ENCODE measurements around the gene RCOR3.

RCOR3 gene

DNA sequence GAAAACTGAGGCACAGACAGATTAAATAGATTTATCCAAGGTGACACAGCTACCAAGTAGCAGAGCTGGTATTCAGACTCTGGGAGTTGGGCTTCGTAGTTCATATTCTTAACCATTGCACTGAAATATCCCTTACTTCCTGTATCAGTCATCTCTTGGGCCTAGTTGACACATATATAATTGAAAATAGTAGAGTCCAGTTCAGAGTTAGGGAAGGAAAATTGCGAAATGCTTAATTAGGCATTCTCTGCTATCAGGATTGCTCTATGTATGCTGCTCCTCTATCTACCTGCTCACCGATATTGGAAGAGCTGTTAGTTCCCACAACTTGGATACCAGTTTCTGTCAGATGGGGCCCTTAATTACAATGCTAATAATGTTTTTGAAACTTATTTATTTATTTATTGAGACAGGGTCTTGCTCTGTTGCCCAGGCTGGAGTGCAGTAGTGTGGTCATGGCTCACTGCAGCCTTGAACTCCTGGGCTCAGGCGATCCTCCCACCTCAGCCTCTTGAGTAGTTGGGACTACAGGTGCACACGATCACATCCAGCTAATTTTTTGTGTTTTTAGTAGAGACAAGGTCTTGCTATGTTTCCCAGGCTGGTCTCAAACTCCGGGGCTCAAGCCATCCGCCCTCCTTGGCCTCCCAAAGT is 8.2 kb downstream of the RCOR3 start:
- no peak for TF ChIP-seq CTCF (IDR thresholded peaks at IDR 0.05; ENCODE audit: low read depth, low read length)
- H3K4me3 ChIP-seq (ENCODE audit: low read depth, low read length), result no peak overlapping the region
- in situ Hi-C loops (cut with HindIII; ENCODE audit: low sequenced_read_pairs), result no loop called here
- no peak for DNase-seq (ENCODE audit: low read depth, low spot score)

GRCh38 chr1:211279340-211279739 is 20.2 kb downstream of the RCOR3 start:
- no peak for TF ChIP-seq CTCF (IDR thresholded peaks at IDR 0.05; ENCODE audit: low read depth, low read length)
- H3K4me3 ChIP-seq (ENCODE audit: low read depth, low read length), result no peak overlapping the region
- no peak for DNase-seq (ENCODE audit: low read depth, low spot score)
- in situ Hi-C loops (cut with HindIII; ENCODE audit: low sequenced_read_pairs), result no loop called here

GRCh38 chr1:211280910-211281309 is 21.7 kb downstream of the RCOR3 start:
- DNase-seq (ENCODE audit: low read depth, low spot score), result no peak
- TF ChIP-seq CTCF (IDR thresholded peaks at IDR 0.05; ENCODE audit: low read depth, low read length), result no peak
- in situ Hi-C loops (cut with HindIII; ENCODE audit: low sequenced_read_pairs), result no loop called here
- H3K4me3 ChIP-seq (ENCODE audit: low read depth, low read length), result no peak overlapping the region

- DNase-seq (ENCODE audit: low read depth, low spot score), result peak; percentile 30
- no peak overlapping the region for H3K4me3 ChIP-seq (ENCODE audit: low read depth, low read length)
- in situ Hi-C loops (cut with HindIII; ENCODE audit: low sequenced_read_pairs), result no loop called here
- TF ChIP-seq CTCF (IDR thresholded peaks at IDR 0.05; ENCODE audit: low read depth, low read length), result no peak
Observed at GRCh38 chr1:211281320-211282022, 22.3 kb downstream of the RCOR3 start.

DNA sequence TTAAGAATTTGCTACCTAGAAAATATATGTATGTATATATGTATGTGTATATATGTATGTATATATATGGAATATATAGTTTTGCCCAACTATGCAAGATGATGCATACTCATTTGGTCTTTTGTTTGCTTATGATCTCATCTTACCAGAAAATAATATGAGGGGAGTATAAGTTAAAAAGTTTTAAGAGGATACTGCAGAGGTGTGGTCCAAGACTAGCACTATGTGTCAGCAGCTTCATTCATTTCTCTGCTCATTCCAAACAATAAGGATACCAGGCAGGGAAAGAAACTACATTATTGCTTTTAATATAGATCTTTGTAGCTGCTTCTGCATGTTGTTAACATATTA is 22.8 kb downstream of the RCOR3 start:
- in situ Hi-C loops (cut with HindIII; ENCODE audit: low sequenced_read_pairs), result no loop called here
- DNase-seq (ENCODE audit: low read depth, low spot score), result no peak

GRCh38 chr1:211285196-211285595 is 26.0 kb downstream of the RCOR3 start:
- DNase-seq (ENCODE audit: low read depth, low spot score), result peak; percentile 84
- in situ Hi-C loops (cut with HindIII; ENCODE audit: low sequenced_read_pairs), result no loop called here
- TF ChIP-seq CTCF (IDR thresholded peaks at IDR 0.05; ENCODE audit: low read depth, low read length), result no peak
- H3K4me3 ChIP-seq (ENCODE audit: low read depth, low read length), result no peak overlapping the region

More for the DNA sequence above, 22.8 kb downstream of the RCOR3 start:
- H3K4me3 ChIP-seq (ENCODE audit: low read depth, low read length), result no peak overlapping the region
- no peak for TF ChIP-seq CTCF (IDR thresholded peaks at IDR 0.05; ENCODE audit: low read depth, low read length)
